K562 (cell line): ENCODE measurements around the gene VTCN1. TPM values are rescaled to one million over a fixed set of nuclear protein-coding genes. Genes with fewer than 3 reads are reported as not detected.

Experiments
- ASH1L ChIP-seq: fragments of 450-650 bp; IDR thresholded peaks from 2 replicates; pipeline ENCODE4 v1.6.1; 2018; ENCODE audit warnings: borderline replicate concordance, mild to moderate bottlenecking, low read depth; ENCODE audit not compliant: partially characterized antibody
- ATF1 ChIP-seq, 2 experiments: fragments of 450-650 bp in 1 of 2; IDR thresholded peaks; 2 replicates each; pipeline ENCODE4 v1.6.1; 2016; ENCODE audit warnings: missing compliant biosample characterization in 1 of 2, missing genetic modification characterization in 1 of 2
- BRCA1 ChIP-seq, 2 experiments: fragments of 450-650 bp in 1 of 2; sonication (generic) in 1 of 2; formaldehyde crosslinking in 1 of 2; IDR thresholded peaks; 2 replicates each; pipeline versions ENCODE4 v1.5.0 to v1.6.1; 2017 to 2020; ENCODE audit warnings: mild to moderate bottlenecking in 1 of 2, missing genetic modification reagents in 1 of 2
- GMEB1 ChIP-seq: fragments of 250-450 bp; sonication (Bioruptor Pico); IDR thresholded peaks from 2 replicates; pipeline ENCODE4 v1.4.0; 2020; ENCODE audit warnings: mild to moderate bottlenecking
- JUN ChIP-seq, 2 experiments: sonication (generic) in 1 of 2; formaldehyde crosslinking in 1 of 2; IDR thresholded peaks; 2 replicates each; pipeline versions ENCODE4 v1.6.1 to v1.8.0; 2012 to 2022; ENCODE audit warnings: borderline replicate concordance in 2 of 2, mild to moderate bottlenecking in 2 of 2, improper control_type of control experiment in 1 of 2, low read depth in 1 of 2, low read length in 1 of 2, missing genetic modification reagents in 1 of 2
- NR2F6 ChIP-seq: fragments of 450-650 bp; formaldehyde crosslinking; IDR thresholded peaks from 2 replicates; pipeline ENCODE4 v1.4.0; 2020; ENCODE audit warnings: mild to moderate bottlenecking
- PREB ChIP-seq: sonication (generic); formaldehyde crosslinking; IDR thresholded peaks from 2 replicates; pipeline ENCODE4 v1.8.1; 2023; ENCODE audit warnings: mild to moderate bottlenecking, missing genetic modification reagents
- TGIF2 ChIP-seq: sonication (generic); formaldehyde crosslinking; IDR thresholded peaks from 2 replicates; pipeline ENCODE4 v1.8.1; 2022; ENCODE audit warnings: mild to moderate bottlenecking, missing genetic modification reagents, moderate library complexity
- ZNF253 ChIP-seq: fragments of 250-450 bp; sonication (Bioruptor Pico); conservative IDR thresholded peaks from 2 replicates; pipeline ENCODE4 v1.6.1; 2021; ENCODE audit warnings: mild to moderate bottlenecking
- ZNF699 ChIP-seq: fragments of 250-450 bp; sonication (Bioruptor Pico); IDR thresholded peaks from 2 replicates; pipeline ENCODE4 v1.8.0; 2021; ENCODE audit warnings: mild to moderate bottlenecking, moderate library complexity; ENCODE audit not compliant: insufficient replicate concordance
- polyA plus RNA-seq, 8 experiments: library from polyadenylated mRNA; depleted of rRNA in 4 of 8; stranded (reverse) in 5 of 8; unstranded in 3 of 8; fragments of >200 nt; fragmentation: Nextera tagmentation in 2 of 8; fragmentation: Illumina TruSeq in 1 of 8; extraction: Ambion mirVana in 2 of 8; extraction: Trizol in 1 of 8; gene quantifications; 2 replicates each; pipeline versions ENCODE4 v1.2.1 to v1.2.3, GENCODE V29; 2011 to 2014; ENCODE audit warnings: inconsistent platforms in 1 of 8, missing spikeins in 1 of 8
- total RNA-seq, 7 experiments: library from RNA; depleted of rRNA in 6 of 7; stranded (reverse); fragments of >200 nt in 6 of 7; fragmentation: Illumina TruSeq in 2 of 7; extraction: Trizol in 2 of 7; gene quantifications; 2 replicates each; pipeline versions ENCODE4 v1.2.1 to v1.2.3, GENCODE V29; 2011 to 2021; ENCODE audit warnings: low replicate concordance in 1 of 7

Gene VTCN1
- total and polyA plus RNA-seq, 9 of the 15 experiments (the other 6 are each of a cell fraction or from before 2014, with no cell fraction given): not detected

GRCh38 chr1:117189726-117190125, 21.0 kb downstream of the VTCN1 start (continued):
- TF ChIP-seq PREB (CRISPR knock-in tag) (no peak), TGIF2 (CRISPR knock-in tag) (no peak), BRCA1 (IDR thresholded peaks at IDR 0.05) (no peak), BRCA1 (CRISPR knock-in tag; IDR thresholded peaks at IDR 0.05) (no peak), ATF1 (CRISPR knock-in tag; IDR thresholded peaks at IDR 0.05) (no peak), ATF1 (tag; IDR thresholded peaks at IDR 0.05) (no peak), ASH1L (no peak), JUN (IDR thresholded peaks at IDR 0.05; ENCODE audit: borderline replicate concordance, low read depth, low read length) (no peak), JUN (CRISPR knock-in tag; IDR thresholded peaks at IDR 0.05; ENCODE audit: borderline replicate concordance) (no peak), NR2F6 (CRISPR knock-in tag) (no peak), ZNF253 (CRISPR knock-in tag) (no peak), ZNF699 (CRISPR knock-in tag) (no peak), GMEB1 (CRISPR knock-in tag) (no peak)
- TF ChIP-seq, all 486 proteins: peak for 0
